Panc1 (cell line): ENCODE measurements around the gene GRK3.

Source experiments
- SIN3A ChIP-seq: IDR thresholded peaks from 2 replicates; pipeline ENCODE4 v1.6.1; 2012; ENCODE audit warnings: low read depth, mild to moderate bottlenecking, low read length, moderate library complexity, borderline replicate concordance; ENCODE audit not compliant: insufficient read depth
- TCF7L2 ChIP-seq: IDR thresholded peaks from 2 replicates; pipeline ENCODE4 v1.6.1; 2011; ENCODE audit warnings: mild to moderate bottlenecking, low read depth, low read length, inconsistent platforms
- TF ChIP-seq, protein P1 (sequence below): fragments of 450-650 bp; IDR thresholded peaks from 2 replicates; pipeline ENCODE4 v1.5.1; 2017; ENCODE audit warnings: mild to moderate bottlenecking

DNA sequence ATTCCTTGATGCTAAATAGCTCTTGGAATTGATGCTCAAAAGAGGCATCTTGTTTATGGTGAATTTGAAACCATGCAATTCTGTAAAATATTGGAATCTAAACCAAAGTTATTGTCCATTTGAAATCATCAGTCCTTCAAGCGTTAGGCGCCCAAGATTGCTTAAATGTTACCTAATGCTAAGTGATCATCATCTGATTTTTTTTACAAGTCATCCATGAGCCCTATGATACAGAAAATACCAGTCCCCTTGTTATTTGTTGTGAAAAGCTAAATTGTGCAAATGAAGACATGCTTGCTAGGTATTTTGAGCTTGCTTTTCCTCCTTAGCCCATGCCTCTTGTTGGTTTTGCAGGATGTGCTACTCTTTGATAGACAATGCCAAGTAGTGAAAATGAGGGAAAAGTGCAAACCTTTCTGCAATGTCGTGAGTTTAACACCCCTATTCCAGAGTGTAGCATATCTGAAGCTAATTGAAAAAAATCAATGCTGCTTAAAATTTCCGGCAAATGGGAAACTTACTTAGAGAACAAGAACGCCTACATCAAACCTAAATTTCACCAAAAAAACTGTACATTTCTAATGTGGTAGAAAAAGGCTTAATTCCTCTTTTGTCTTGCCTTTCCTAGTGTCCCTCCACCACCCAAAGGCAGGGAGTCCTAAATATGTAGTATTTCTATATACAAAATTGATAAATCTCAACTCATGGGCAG, 1.9 kb downstream of the GRK3 start:
- TF ChIP-seq, protein P1, sequence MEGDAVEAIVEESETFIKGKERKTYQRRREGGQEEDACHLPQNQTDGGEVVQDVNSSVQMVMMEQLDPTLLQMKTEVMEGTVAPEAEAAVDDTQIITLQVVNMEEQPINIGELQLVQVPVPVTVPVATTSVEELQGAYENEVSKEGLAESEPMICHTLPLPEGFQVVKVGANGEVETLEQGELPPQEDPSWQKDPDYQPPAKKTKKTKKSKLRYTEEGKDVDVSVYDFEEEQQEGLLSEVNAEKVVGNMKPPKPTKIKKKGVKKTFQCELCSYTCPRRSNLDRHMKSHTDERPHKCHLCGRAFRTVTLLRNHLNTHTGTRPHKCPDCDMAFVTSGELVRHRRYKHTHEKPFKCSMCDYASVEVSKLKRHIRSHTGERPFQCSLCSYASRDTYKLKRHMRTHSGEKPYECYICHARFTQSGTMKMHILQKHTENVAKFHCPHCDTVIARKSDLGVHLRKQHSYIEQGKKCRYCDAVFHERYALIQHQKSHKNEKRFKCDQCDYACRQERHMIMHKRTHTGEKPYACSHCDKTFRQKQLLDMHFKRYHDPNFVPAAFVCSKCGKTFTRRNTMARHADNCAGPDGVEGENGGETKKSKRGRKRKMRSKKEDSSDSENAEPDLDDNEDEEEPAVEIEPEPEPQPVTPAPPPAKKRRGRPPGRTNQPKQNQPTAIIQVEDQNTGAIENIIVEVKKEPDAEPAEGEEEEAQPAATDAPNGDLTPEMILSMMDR, result no peak
- TF ChIP-seq SIN3A (no peak), TCF7L2 (no peak)
